ENCODE results near the gene CLCNKB.
"Not testable (repeated sequence)": the region's sequence is repeated elsewhere in the genome, so short reads cannot be mapped to it uniquely, and the experiment has no call there.

CLCNKB gene

GRCh38 chr1:16018749-16019643 is 24.6 kb upstream of the CLCNKB start:
- no peak overlapping the region for H3K4me3 ChIP-seq (ENCODE audit: low read depth, low read length)
- TF ChIP-seq, protein P1, sequence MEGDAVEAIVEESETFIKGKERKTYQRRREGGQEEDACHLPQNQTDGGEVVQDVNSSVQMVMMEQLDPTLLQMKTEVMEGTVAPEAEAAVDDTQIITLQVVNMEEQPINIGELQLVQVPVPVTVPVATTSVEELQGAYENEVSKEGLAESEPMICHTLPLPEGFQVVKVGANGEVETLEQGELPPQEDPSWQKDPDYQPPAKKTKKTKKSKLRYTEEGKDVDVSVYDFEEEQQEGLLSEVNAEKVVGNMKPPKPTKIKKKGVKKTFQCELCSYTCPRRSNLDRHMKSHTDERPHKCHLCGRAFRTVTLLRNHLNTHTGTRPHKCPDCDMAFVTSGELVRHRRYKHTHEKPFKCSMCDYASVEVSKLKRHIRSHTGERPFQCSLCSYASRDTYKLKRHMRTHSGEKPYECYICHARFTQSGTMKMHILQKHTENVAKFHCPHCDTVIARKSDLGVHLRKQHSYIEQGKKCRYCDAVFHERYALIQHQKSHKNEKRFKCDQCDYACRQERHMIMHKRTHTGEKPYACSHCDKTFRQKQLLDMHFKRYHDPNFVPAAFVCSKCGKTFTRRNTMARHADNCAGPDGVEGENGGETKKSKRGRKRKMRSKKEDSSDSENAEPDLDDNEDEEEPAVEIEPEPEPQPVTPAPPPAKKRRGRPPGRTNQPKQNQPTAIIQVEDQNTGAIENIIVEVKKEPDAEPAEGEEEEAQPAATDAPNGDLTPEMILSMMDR (IDR thresholded peaks at IDR 0.05; ENCODE audit: low read depth, low read length, missing control alignments): no peak
- no peak for DNase-seq (ENCODE audit: low read depth)
- in situ Hi-C loops (cut with HindIII; ENCODE audit: low sequenced_read_pairs): no loop called here

- DNase-seq (ENCODE audit: low read depth): no peak
- in situ Hi-C loops (cut with HindIII; ENCODE audit: low sequenced_read_pairs): no loop called here
- no peak overlapping the region for H3K4me3 ChIP-seq (ENCODE audit: low read depth, low read length)
- TF ChIP-seq, protein P1 (IDR thresholded peaks at IDR 0.05; ENCODE audit: low read depth, low read length, missing control alignments): no peak
These were observed 23.8 kb upstream of the CLCNKB start for GRCh38 chr1:16019644-16020277.

DNA sequence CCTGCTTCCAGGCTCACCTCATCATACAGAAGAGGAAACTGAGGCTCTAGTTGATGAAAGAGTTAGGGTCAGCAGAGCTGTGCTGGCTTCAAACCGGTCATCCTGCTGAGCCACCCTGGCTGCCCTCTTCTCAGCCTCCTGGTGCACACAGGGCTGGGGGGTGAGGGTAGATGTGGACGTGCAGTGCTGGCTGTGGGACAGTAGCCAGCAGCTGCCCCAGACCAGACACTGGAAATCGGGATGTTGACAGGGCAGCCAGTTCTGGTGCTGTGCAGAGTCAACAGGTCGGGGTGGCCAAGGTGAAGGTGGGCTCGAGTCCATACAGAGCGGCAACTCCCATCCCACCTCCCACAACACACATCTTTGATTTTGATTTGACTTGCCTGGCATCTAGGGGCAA is 23.3 kb upstream of the CLCNKB start:
- TF ChIP-seq, protein P1 (IDR thresholded peaks at IDR 0.05; ENCODE audit: low read depth, low read length, missing control alignments): no peak
- no peak for DNase-seq (ENCODE audit: low read depth)
- no peak overlapping the region for H3K4me3 ChIP-seq (ENCODE audit: low read depth, low read length)
- in situ Hi-C loops (cut with HindIII; ENCODE audit: low sequenced_read_pairs): no loop called here

DNA sequence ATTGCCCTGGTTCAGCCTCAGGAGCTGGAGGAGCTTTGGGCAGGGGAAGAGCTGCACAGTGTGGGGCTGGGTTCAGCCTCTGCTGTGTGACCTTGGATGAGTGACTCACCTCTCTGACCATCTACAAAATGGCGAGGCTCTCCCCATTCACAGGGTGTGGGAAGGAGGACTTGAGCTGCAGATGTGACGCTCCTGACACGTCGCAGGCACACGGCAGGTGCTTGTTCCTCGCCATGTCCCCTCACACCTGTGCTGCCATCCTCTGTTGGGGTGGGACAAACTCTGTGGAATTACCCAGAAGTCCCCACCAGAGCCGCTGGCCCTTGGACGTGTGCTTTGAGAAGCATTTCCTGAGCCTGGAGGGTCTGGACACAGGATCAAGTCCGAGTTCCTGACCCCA is 22.7 kb upstream of the CLCNKB start:
- H3K4me3 ChIP-seq (ENCODE audit: low read depth, low read length); DNase-seq (ENCODE audit: low read depth); in situ Hi-C loops (cut with HindIII; ENCODE audit: low sequenced_read_pairs): not testable (repeated sequence)

GRCh38 chr1:16021681-16022080 is 21.9 kb upstream of the CLCNKB start, which contains the start of gene CLCNKA:
CLCNKA (plus strand) TSS chr1:16022036; CDS start chr1:16022620, 584 bp downstream.
- TF ChIP-seq, protein P1 (IDR thresholded peaks at IDR 0.05; ENCODE audit: low read depth, low read length, missing control alignments): no peak
- H3K4me3 ChIP-seq (ENCODE audit: low read depth, low read length): no peak within 1 kb of the TSS
- in situ Hi-C loops (cut with HindIII; ENCODE audit: low sequenced_read_pairs): no loop called here
- no peak for DNase-seq (ENCODE audit: low read depth)

GRCh38 chr1:16022393-16022792 is 21.2 kb upstream of the CLCNKB start:
- in situ Hi-C loops (cut with HindIII; ENCODE audit: low sequenced_read_pairs): no loop called here
- DNase-seq (ENCODE audit: low read depth): no peak
- H3K4me3 ChIP-seq (ENCODE audit: low read depth, low read length): no peak overlapping the region
- TF ChIP-seq, protein P1 (IDR thresholded peaks at IDR 0.05; ENCODE audit: low read depth, low read length, missing control alignments): no peak
